GM21528 (cell line): ENCODE data around the gene ANAPC5.

Experiments used
- ATAC-seq: cut with Tn5 transposase; IDR thresholded peaks from one replicate; pipeline ENCODE4 v1.9.1; 2021; ENCODE audit warnings: mild to moderate bottlenecking, moderate library complexity; ENCODE audit not compliant: unreplicated experiment, low FRiP score

The ANAPC5 gene

GRCh38 chr12:121373755-121374154 lies 21.5 kb upstream of the ANAPC5 start:
- ATAC-seq: no peak

GRCh38 chr12:121371404-121371803 lies 19.2 kb upstream of the ANAPC5 start:
- ATAC-seq: no peak

- ATAC-seq: no peak
These were observed 13.8 kb upstream of the ANAPC5 start for GRCh38 chr12:121366063-121366459.

- no peak for ATAC-seq
These were observed 13.3 kb upstream of the ANAPC5 start for GRCh38 chr12:121365416-121366062.

GRCh38 chr12:121364683-121365121 lies 12.5 kb upstream of the ANAPC5 start:
- no peak for ATAC-seq

GRCh38 chr12:121358073-121358472 lies 5.9 kb upstream of the ANAPC5 start:
- ATAC-seq: no peak

- no peak for ATAC-seq
These were observed 5.1 kb upstream of the ANAPC5 start for GRCh38 chr12:121357331-121357730.

GRCh38 chr12:121356657-121357056 lies 4.4 kb upstream of the ANAPC5 start:
- no peak for ATAC-seq

- no peak for ATAC-seq
These were observed 3.6 kb upstream of the ANAPC5 start for GRCh38 chr12:121355818-121356217.

GRCh38 chr12:121352682-121353018 lies 439 bp upstream of the ANAPC5 start:
- no peak for ATAC-seq

- ATAC-seq: no peak
These were observed 5.5 kb downstream of the ANAPC5 start for GRCh38 chr12:121346747-121347146.

- ATAC-seq: no peak
These were observed 6.9 kb downstream of the ANAPC5 start for GRCh38 chr12:121345151-121345815.

GRCh38 chr12:121344506-121344905 lies 7.7 kb downstream of the ANAPC5 start:
- no peak for ATAC-seq

GRCh38 chr12:121337416-121337815 lies 14.8 kb downstream of the ANAPC5 start:
- no peak for ATAC-seq

- ATAC-seq: no peak
These were observed 17.5 kb downstream of the ANAPC5 start for GRCh38 chr12:121334513-121335343.

- ATAC-seq: no peak
These were observed 18.5 kb downstream of the ANAPC5 start for GRCh38 chr12:121333747-121334146.

GRCh38 chr12:121331248-121331647 lies 21.0 kb downstream of the ANAPC5 start:
- no peak for ATAC-seq

GRCh38 chr12:121330692-121331091 lies 21.5 kb downstream of the ANAPC5 start:
- ATAC-seq: no peak

- no peak for ATAC-seq
These were observed 22.0 kb downstream of the ANAPC5 start for GRCh38 chr12:121330195-121330594.

- ATAC-seq: no peak
These were observed 23.6 kb downstream of the ANAPC5 start for GRCh38 chr12:121328620-121329019.

- no peak for ATAC-seq
These were observed 25.1 kb downstream of the ANAPC5 start for GRCh38 chr12:121326996-121327674.
